HG02610 (cell line): ENCODE measurements around the gene HDAC5.
"Not testable (repeated sequence)": the region's sequence is repeated elsewhere in the genome, so short reads cannot be mapped to it uniquely, and the experiment has no call there.

Experiments
- ATAC-seq: cut with Tn5 transposase; IDR thresholded peaks from one replicate; pipeline ENCODE4 v1.9.1; 2021; ENCODE audit warnings: mild to moderate bottlenecking, moderate library complexity; ENCODE audit not compliant: unreplicated experiment

The HDAC5 gene

GRCh38 chr17:44133918-44134476 is 10.6 kb upstream of the HDAC5 start:
- ATAC-seq = no peak

DNA sequence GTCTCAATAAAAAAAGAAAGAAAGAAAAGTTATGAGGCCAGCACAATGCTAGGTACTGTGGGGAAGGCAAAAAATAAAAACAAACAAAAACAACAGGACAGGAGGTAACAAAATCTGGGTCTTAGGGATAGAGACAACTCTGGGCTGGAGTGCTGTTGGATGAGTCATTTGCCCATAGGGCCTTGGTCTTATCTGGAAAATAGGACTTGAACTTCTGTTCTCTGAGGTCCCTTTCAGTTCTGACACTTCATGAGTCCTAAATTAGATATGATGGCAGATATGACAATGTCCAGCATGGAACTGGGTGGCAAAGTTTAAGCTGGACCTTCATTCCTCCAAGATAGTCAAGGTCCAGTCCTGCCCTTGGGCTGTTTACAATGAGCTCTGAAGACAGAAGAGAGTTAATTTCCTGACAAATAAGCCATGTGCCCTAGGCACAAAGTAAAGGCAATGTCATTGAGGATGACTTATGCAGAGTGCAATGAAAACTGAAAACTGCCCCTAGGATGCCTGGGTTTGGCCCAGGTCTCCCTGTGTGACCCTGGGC is 8.9 kb upstream of the HDAC5 start:
- no peak for ATAC-seq

GRCh38 chr17:44131372-44131771 is 7.9 kb upstream of the HDAC5 start:
- not testable (repeated sequence) for ATAC-seq

GRCh38 chr17:44130693-44131349 is 7.4 kb upstream of the HDAC5 start:
- no peak for ATAC-seq

GRCh38 chr17:44128383-44128782 is 4.9 kb upstream of the HDAC5 start:
- no peak for ATAC-seq

DNA sequence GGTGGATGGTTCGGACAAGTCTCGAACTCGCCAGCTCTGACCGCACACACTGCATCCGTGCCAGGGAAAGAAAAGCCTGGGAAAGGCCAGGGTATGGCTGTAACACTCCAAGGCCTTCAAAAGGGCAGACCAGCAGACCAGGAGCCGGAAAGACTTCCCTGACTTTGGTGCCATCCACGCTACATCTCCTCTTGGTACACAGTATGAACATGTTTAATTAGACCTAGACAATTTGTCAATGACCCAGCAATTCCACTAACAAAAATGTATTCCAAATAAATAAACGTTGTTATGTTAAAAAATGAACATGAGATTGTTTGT is 637 bp upstream of the HDAC5 start:
- no peak for ATAC-seq

DNA sequence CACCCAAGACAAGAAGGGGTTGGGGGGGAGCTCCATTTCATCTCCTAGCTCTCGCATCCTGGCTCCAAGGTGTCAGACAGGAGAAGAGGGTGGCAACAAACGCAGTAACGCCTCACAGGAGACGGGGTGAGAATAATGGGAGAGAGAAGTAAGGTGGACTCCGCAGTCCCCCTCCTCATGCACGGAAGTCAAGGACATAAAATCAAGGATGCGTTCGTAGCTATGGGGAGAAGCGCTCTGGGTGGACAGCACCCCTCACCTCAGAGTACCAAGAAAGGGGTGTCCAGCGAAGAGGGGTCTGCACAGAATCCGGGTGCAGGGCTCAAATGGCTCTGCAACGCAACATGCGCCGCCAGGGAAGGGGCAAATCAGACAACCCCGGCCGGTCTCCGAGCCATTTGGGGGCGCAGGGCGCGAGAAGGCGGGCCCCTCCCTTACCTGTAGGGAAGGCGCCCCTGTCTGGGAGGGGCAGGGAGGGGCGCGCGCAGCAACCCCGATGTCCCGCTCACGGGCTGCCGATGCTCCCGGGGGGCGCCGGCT is 555 bp downstream of the HDAC5 start:
- no peak for ATAC-seq

- ATAC-seq = no peak
Observed at GRCh38 chr17:44121997-44122815, 1.2 kb downstream of the HDAC5 start.

- ATAC-seq = no peak
Observed at GRCh38 chr17:44120851-44121605, 2.4 kb downstream of the HDAC5 start.

GRCh38 chr17:44120281-44120680 is 3.2 kb downstream of the HDAC5 start:
- not testable (repeated sequence) for ATAC-seq

DNA sequence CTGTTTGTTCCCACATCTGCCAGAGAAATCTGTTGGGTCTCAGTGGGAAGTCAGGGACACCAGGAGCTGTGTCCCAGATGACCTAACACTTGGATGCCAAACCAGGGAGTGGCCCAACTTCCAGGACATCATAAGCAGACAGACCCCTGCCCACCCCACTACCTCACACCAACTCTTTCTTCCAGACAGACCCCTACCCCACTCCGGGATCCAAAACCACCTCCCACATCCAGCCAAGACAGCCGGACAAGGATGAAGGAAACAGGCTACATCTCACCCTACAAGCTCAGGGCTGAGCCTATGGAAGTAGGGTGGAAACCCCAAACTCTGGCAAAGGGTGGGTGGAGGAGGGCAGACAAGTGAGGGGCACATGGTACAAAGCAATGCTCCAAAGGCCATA is 3.6 kb downstream of the HDAC5 start:
- no peak for ATAC-seq

DNA sequence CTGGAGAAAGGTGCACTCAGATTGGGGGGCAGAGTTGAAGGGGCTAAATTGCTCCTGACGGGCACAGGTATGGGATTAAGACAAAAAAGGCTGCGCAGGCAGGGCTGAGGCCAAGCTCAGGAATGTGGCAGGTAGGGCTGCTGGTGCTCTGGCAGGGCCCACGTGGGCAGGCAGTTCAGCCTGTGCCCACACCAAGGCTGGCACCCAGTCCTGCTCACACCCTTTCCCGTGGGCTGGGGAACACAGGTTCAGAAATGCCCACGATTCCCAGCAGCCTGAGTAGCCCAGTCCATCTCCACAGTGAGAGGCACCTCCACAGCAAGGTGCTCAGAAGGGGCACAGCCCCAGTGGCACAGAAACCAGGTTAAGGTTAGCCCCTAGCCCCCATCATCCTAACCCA is 4.4 kb downstream of the HDAC5 start:
- ATAC-seq = no peak

DNA sequence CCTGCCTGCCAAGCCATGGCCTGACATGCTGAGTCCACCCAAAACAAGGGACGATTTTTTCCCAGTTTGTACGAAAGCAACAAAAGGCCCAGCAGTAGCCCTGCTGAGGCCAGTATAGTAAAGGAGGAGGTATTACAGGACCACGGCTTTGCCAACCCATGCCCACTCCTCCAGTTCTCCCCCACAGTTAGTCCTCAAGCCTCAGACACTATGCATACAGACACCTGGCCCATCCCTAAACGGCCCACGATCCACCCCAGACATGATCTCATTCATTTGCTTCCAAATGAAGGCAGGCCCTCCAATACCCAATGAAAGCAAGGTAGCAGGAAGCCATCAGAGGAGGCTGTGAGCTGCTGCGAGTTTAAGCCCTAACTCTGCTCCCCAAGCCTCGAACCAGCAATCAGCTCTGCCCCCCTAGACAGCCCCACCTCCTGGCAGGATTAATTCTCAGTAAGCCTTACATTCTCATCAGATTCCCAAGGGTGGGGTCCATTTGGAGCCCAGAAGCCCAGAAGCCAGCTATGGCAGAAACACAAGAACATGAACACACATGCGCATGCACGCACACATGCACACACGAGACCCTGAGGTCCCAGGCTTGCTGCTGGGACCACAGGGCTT is 4.9 kb downstream of the HDAC5 start:
- ATAC-seq = no peak

GRCh38 chr17:44117351-44117750 is 6.1 kb downstream of the HDAC5 start:
- no peak for ATAC-seq

GRCh38 chr17:44115585-44116415 is 7.6 kb downstream of the HDAC5 start:
- no peak for ATAC-seq

GRCh38 chr17:44113868-44114840 is 9.3 kb downstream of the HDAC5 start:
- ATAC-seq = no peak

DNA sequence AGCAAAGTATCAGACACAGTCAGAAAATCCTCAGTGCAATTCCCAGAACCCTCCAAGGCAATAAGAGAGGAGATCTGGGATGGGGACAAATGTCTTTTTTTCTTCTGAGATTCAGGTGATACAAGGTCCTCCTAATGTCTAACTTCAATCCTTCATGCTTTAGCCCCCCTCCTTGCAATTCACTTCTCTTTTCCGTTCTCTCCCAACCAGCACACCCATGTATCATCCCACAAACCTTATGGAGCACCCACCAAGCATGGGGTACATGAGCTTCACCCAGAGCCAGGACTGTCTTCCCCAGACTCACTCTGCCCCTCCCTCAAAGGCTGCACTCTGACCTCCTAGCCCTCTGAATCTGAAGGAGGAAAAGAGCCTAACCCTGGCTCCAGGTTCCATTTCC is 10.1 kb downstream of the HDAC5 start:
- ATAC-seq = no peak
